DND-41 (cell line): ENCODE results near the gene HMCN1.

Experiments
- CTCF ChIP-seq: IDR thresholded peaks from 2 replicates; pipeline ENCODE4 v1.5.1; 2012; ENCODE audit warnings: borderline replicate concordance, low read length, moderate library complexity, mild to moderate bottlenecking; ENCODE audit not compliant: poor library complexity, severe bottlenecking; ENCODE audit errors: extremely low read depth
- EZH2 ChIP-seq: IDR thresholded peaks from 3 replicates; pipeline ENCODE4 v1.6.1; 2012; ENCODE audit warnings: borderline replicate concordance, low read depth, mild to moderate bottlenecking, moderate library complexity, low read length, inconsistent platforms; ENCODE audit not compliant: severe bottlenecking

GRCh38 chr1:185785586-185785985 is 51.4 kb downstream of the HMCN1 start:
- TF ChIP-seq EZH2, result no peak
- no peak for TF ChIP-seq CTCF
